ENCODE results near the gene B3GNT8. TPM values are rescaled to one million over a fixed set of nuclear protein-coding genes. Genes with fewer than 3 reads are reported as not detected.

B3GNT8 gene
- total RNA-seq, 1 experiment from 2014 or later, result 0.96 TPM

DNA sequence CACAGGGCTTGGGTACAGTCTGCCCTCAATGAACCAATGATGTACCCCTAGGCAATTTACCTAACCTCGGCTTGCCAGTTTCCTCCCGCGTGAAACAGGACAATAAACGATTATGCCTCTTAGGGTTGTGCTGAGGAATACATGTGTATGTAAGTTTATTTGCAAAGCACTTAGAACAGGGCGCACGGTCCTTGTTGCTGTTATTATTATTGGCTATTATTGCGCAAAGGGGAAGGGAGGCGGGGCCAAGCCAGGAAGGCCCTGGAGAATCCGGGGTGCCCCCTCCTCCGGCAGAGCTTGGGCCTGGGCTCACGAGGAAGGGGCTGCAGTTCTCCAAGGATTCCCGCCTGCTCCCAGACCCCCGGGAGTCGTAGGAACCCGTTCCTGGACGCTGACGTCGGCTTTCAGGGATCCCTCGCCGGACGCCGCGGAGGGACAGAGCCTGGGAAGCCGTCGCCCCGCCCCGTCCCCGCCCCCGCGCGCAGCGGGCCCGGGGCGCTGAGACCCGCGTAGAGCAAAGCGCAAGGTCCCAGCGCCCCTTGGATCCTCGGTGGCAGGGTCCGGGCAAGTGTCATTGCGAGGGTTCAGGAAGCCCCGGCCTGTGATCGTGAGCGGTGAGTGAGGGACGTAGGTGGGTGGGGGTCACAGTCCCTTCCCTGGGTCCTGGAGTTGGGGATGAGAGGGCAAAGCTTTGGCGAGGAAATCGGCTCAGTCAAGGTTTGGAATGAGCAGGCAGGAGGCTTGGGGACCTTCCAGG lies 50.8 kb downstream of the B3GNT8 start, which contains the start of gene TMEM91:
Gene TMEM91, plus strand, starts transcription at position 293 of the 757 bp plus-strand sequence. CDS start 1,777 bp downstream, outside the sequence.
- no CpG with 5 or more reads among the region's 47 CpGs for WGBS (ENCODE audit: extremely low coverage, insufficient read length, low lambda C conversion rate)
- H3T11ph ChIP-seq (ENCODE audit: low read length), result no peak within 1 kb of the TSS
- no peaks in the 10 kb centered on the region; a peak in 1 of 7 replicates for H3K36me3 Mint-ChIP-seq (ENCODE audit: insufficient read depth in 1 of 3, low read depth in 3 of 3)
- H3K27me3 ChIP-seq (ENCODE audit: insufficient read depth, low read length), result no peaks in the 10 kb centered on the region
- peaks cover 2% of the 10 kb centered on the region; the same call in 1 of the 2 replicates for H3K4me1 ChIP-seq (ENCODE audit: insufficient read depth, low read length)
- no peaks in the 10 kb centered on the region for H4K20me1 ChIP-seq (ENCODE audit: control insufficient read depth, insufficient read depth, insufficient read length)
- H2AK5ac ChIP-seq (ENCODE audit: insufficient read length, low read length), result no peak within 1 kb of the TSS
- no peak within 1 kb of the TSS for H3K4ac ChIP-seq (ENCODE audit: low read depth, low read length)
- H3K14ac ChIP-seq (ENCODE audit: insufficient read depth, low read length), result peak within 1 kb of the TSS; percentile 70; the same call in 1 of the 2 replicates
- H4K8ac ChIP-seq (replicated peaks; ENCODE audit: insufficient read length, low read depth, low read length), result no peak within 1 kb of the TSS
- no peak within 1 kb of the TSS for H3K56ac ChIP-seq (ENCODE audit: insufficient read length, low read depth, low read length)
- H3K27ac ChIP-seq (ENCODE audit: insufficient read length, low read depth, low read length), result no peak within 1 kb of the TSS
- H2BK12ac ChIP-seq (ENCODE audit: insufficient read length, low read depth, low read length), result no peak within 1 kb of the TSS
- H3K9me3 ChIP-seq (ENCODE audit: control insufficient read depth, low read depth, low read length), result no peaks in the 10 kb centered on the region
- no peak within 1 kb of the TSS for H4K5ac ChIP-seq (ENCODE audit: insufficient read length, low read depth, low read length)
- peak within 1 kb of the TSS; percentile 53 for H2AFZ ChIP-seq (ENCODE audit: low read length)
- no peak within 1 kb of the TSS for H2BK120ac ChIP-seq (ENCODE audit: low read depth, low read length, poor library complexity, severe bottlenecking)
- peaks cover 7% of the 10 kb centered on the region for H3K23me2 ChIP-seq (ENCODE audit: insufficient read length, low read depth, low read length, poor library complexity, severe bottlenecking)
- no peak within 1 kb of the TSS for H3K18ac ChIP-seq (ENCODE audit: insufficient read length, low read depth, low read length)
- no peak within 1 kb of the TSS for H2BK15ac ChIP-seq (ENCODE audit: low read depth, low read length)
- TF ChIP-seq, protein P1, sequence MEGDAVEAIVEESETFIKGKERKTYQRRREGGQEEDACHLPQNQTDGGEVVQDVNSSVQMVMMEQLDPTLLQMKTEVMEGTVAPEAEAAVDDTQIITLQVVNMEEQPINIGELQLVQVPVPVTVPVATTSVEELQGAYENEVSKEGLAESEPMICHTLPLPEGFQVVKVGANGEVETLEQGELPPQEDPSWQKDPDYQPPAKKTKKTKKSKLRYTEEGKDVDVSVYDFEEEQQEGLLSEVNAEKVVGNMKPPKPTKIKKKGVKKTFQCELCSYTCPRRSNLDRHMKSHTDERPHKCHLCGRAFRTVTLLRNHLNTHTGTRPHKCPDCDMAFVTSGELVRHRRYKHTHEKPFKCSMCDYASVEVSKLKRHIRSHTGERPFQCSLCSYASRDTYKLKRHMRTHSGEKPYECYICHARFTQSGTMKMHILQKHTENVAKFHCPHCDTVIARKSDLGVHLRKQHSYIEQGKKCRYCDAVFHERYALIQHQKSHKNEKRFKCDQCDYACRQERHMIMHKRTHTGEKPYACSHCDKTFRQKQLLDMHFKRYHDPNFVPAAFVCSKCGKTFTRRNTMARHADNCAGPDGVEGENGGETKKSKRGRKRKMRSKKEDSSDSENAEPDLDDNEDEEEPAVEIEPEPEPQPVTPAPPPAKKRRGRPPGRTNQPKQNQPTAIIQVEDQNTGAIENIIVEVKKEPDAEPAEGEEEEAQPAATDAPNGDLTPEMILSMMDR (conservative IDR thresholded peaks at IDR 0.05), result no peak
- peak within 1 kb of the TSS; percentile 96 for H3K4me2 ChIP-seq (ENCODE audit: insufficient read depth, insufficient read length, low read length)
- H3K23ac ChIP-seq (ENCODE audit: insufficient read length, low read depth, low read length), result no peak within 1 kb of the TSS
- peaks cover 9% of the 10 kb centered on the region for H3K27me3 Mint-ChIP-seq (ENCODE audit: low read depth)
- no peak within 1 kb of the TSS for H2BK20ac ChIP-seq (ENCODE audit: low read depth, low read length, poor library complexity, severe bottlenecking)
- H3K27ac Mint-ChIP-seq, result peak within 1 kb of the TSS in 2 of 3 experiments; percentile 6 to 25; a peak in 3 of 7 replicates
- H3K9me3 Mint-ChIP-seq, result no peaks in the 10 kb centered on the region; a peak in 1 of 5 replicates
- peak within 1 kb of the TSS; percentile 75 to 79 for H3K4me3 Mint-ChIP-seq
- H4K91ac ChIP-seq (ENCODE audit: insufficient read length, low read depth, low read length), result no peak within 1 kb of the TSS
- peaks cover 12 to 19% of the 10 kb centered on the region in 2 experiments for H3K4me1 Mint-ChIP-seq
- peak; percentile 69 for DNase-seq
- H3K79me2 ChIP-seq (ENCODE audit: insufficient read depth, low read length), result no peaks in the 10 kb centered on the region
- H2BK5ac ChIP-seq (ENCODE audit: insufficient read length, low read length), result no peak within 1 kb of the TSS
- no peaks in the 10 kb centered on the region for H3K79me1 ChIP-seq (ENCODE audit: insufficient read depth, low read depth, low read length, poor library complexity, severe bottlenecking)
- H3K9ac ChIP-seq (ENCODE audit: extremely low read depth, insufficient read length, low read length), result peak within 1 kb of the TSS; percentile 45

Other genes with a start within 250 kb of the B3GNT8 start
- 159 and 175 TPM in 2 replicates for gene CYP2S1, start 234.2 kb downstream of the B3GNT8 start, total RNA-seq (2021)
- 29.4 and 30.3 TPM in 2 replicates for gene AXL, start 208.2 kb downstream of the B3GNT8 start, total RNA-seq (2021)
- gene HNRNPUL1, start 163.0 kb downstream of the B3GNT8 start, total RNA-seq (2021), result 309 and 315 TPM in 2 replicates
- gene CCDC97, start 117.2 kb downstream of the B3GNT8 start, total RNA-seq (2021), result 37.2 and 39.4 TPM in 2 replicates
- gene TGFB1, start 73.5 kb downstream of the B3GNT8 start, total RNA-seq (2021), result 30.1 and 31.3 TPM in 2 replicates
- gene B9D2, start 63.2 kb downstream of the B3GNT8 start, total RNA-seq (2021), result 4.8 and 5.2 TPM in 2 replicates
- gene TMEM91, start 50.8 kb downstream of the B3GNT8 start, total RNA-seq (2021), result 5.7 and 6.1 TPM in 2 replicates
- gene EXOSC5, start 30.0 kb downstream of the B3GNT8 start, total RNA-seq (2021), result 58.7 and 62.1 TPM in 2 replicates
- 21.1 and 28.3 TPM in 2 replicates for gene BCKDHA, start 29.6 kb downstream of the B3GNT8 start, total RNA-seq (2021)
- gene DMAC2, start 12.5 kb upstream of the B3GNT8 start, total RNA-seq (2021), result 70.5 and 74.7 TPM in 2 replicates
- not detected in 2 replicates for gene ERICH4, start 15.8 kb upstream of the B3GNT8 start, total RNA-seq (2021)
- gene CEACAM21, start 148.8 kb upstream of the B3GNT8 start, total RNA-seq (2021), result not detected in 2 replicates
- not detected in 2 replicates for gene CEACAM4, start 199.7 kb upstream of the B3GNT8 start, total RNA-seq (2021)